GM19438 (cell line): ENCODE results near the gene ZNFX1.

Source experiments
- ATAC-seq: cut with Tn5 transposase; IDR thresholded peaks from one replicate; pipeline ENCODE4 v1.9.1; 2021; ENCODE audit warnings: low read depth; ENCODE audit not compliant: unreplicated experiment

Gene ZNFX1

GRCh38 chr20:49252556-49253350, 25.1 kb downstream of the ZNFX1 start:
- ATAC-seq, result no peak

- no peak for ATAC-seq
Observed at GRCh38 chr20:49248879-49249665, 28.8 kb downstream of the ZNFX1 start.

GRCh38 chr20:49248301-49248700, 29.6 kb downstream of the ZNFX1 start:
- ATAC-seq, result no peak

- ATAC-seq, result no peak
Observed at GRCh38 chr20:49247792-49248191, 30.1 kb downstream of the ZNFX1 start.

GRCh38 chr20:49247169-49247723, 30.6 kb downstream of the ZNFX1 start:
- no peak for ATAC-seq

- no peak for ATAC-seq
Observed at GRCh38 chr20:49245921-49246740, 31.7 kb downstream of the ZNFX1 start.

GRCh38 chr20:49237531-49237930, 40.3 kb downstream of the ZNFX1 start:
- ATAC-seq, result no peak

- ATAC-seq, result no peak
Observed at GRCh38 chr20:49236301-49236700, 41.6 kb downstream of the ZNFX1 start.

GRCh38 chr20:49234831-49235230, 43.0 kb downstream of the ZNFX1 start:
- ATAC-seq, result no peak

GRCh38 chr20:49233226-49233625, 44.6 kb downstream of the ZNFX1 start:
- no peak for ATAC-seq

GRCh38 chr20:49231471-49231870, 46.4 kb downstream of the ZNFX1 start:
- ATAC-seq, result no peak

GRCh38 chr20:49230561-49231133, 47.2 kb downstream of the ZNFX1 start:
- ATAC-seq, result no peak

- no peak for ATAC-seq
Observed at GRCh38 chr20:49230021-49230420, 47.8 kb downstream of the ZNFX1 start.

GRCh38 chr20:49229381-49229780, 48.5 kb downstream of the ZNFX1 start:
- no peak for ATAC-seq

- no peak for ATAC-seq
Observed at GRCh38 chr20:49228676-49229075, 49.2 kb downstream of the ZNFX1 start.

- ATAC-seq, result no peak
Observed at GRCh38 chr20:49225896-49226295, 52.0 kb downstream of the ZNFX1 start.

GRCh38 chr20:49219924-49220831, 57.7 kb downstream of the ZNFX1 start:
- no peak for ATAC-seq

- ATAC-seq, result peak; percentile 83
Observed at GRCh38 chr20:49219091-49219923, 58.5 kb downstream of the ZNFX1 start, which contains the start of gene DDX27. Gene DDX27, plus strand, starts transcription at chr20:49219416. Its CDS starts 33 bp downstream, at chr20:49219449.
